H9 (cell line): ENCODE data around the gene RAP1GAP2. TPM values are rescaled to one million over a fixed set of nuclear protein-coding genes. Genes with fewer than 3 reads are reported as not detected.

Experiments used
- DNase-seq: peaks from one replicate; pipeline ENCODE4 v3.0.0-alpha.2; 2017
- H2AFZ ChIP-seq: one replicate; pipeline ENCODE4 v1.6.1; 2013; ENCODE audit warnings: mild to moderate bottlenecking, low read length, control low read depth, moderate library complexity
- H2AK5ac ChIP-seq: 2 replicates; pipeline ENCODE4 v1.6.1; 2013; ENCODE audit warnings: low read length, control low read depth, mixed read lengths; ENCODE audit not compliant: insufficient read length
- H2BK120ac ChIP-seq: one replicate; pipeline ENCODE4 v1.6.1; 2013; ENCODE audit warnings: low read depth, mild to moderate bottlenecking, low read length, control low read depth, inconsistent platforms; ENCODE audit not compliant: poor library complexity, severe bottlenecking
- H2BK12ac ChIP-seq: 2 replicates; pipeline ENCODE4 v1.6.1; 2013; ENCODE audit warnings: low read length, control low read depth, mixed read lengths, low read depth; ENCODE audit not compliant: insufficient read length
- H2BK15ac ChIP-seq: 2 replicates; pipeline ENCODE4 v1.6.1; 2013; ENCODE audit warnings: low read depth, low read length, control low read depth
- H2BK20ac ChIP-seq: one replicate; pipeline ENCODE4 v1.6.1; 2013; ENCODE audit warnings: low read depth, mild to moderate bottlenecking, low read length, control low read depth, inconsistent platforms; ENCODE audit not compliant: poor library complexity, severe bottlenecking
- H2BK5ac ChIP-seq: 2 replicates; pipeline ENCODE4 v1.6.1; 2013; ENCODE audit warnings: low read length, control low read depth, mixed read lengths; ENCODE audit not compliant: insufficient read length
- H3K14ac ChIP-seq: 2 replicates; pipeline ENCODE4 v1.6.1; 2013; ENCODE audit warnings: low read length, control low read depth; ENCODE audit not compliant: insufficient read depth
- H3K18ac ChIP-seq: 2 replicates; pipeline ENCODE4 v1.6.1; 2013; ENCODE audit warnings: low read depth, mild to moderate bottlenecking, mixed read lengths, low read length, control low read depth; ENCODE audit not compliant: insufficient read length
- H3K23ac ChIP-seq: 2 replicates; pipeline ENCODE4 v1.6.1; 2013; ENCODE audit warnings: low read length, control low read depth, mixed read lengths, low read depth; ENCODE audit not compliant: insufficient read length
- H3K23me2 ChIP-seq: 2 replicates; pipeline ENCODE4 v1.6.1; 2013; ENCODE audit warnings: low read depth, mild to moderate bottlenecking, mixed read lengths, low read length, control low read depth; ENCODE audit not compliant: insufficient read length, poor library complexity, severe bottlenecking
- H3K27ac ChIP-seq: 2 replicates; pipeline ENCODE4 v1.5.1; 2013; ENCODE audit warnings: low read length, control low read depth, mixed read lengths, low read depth; ENCODE audit not compliant: insufficient read length
- H3K27me3 ChIP-seq: 2 replicates; pipeline ENCODE4 v1.6.1; 2013; ENCODE audit warnings: low read length, control low read depth, inconsistent platforms; ENCODE audit not compliant: insufficient read depth
- H3K4ac ChIP-seq: 2 replicates; pipeline ENCODE4 v1.6.1; 2013; ENCODE audit warnings: low read depth, mild to moderate bottlenecking, control low read depth, inconsistent platforms, low read length, moderate library complexity
- H3K4me1 ChIP-seq: 2 replicates; pipeline ENCODE4 v1.6.1; 2013; ENCODE audit warnings: low read length, control low read depth, inconsistent platforms; ENCODE audit not compliant: insufficient read depth
- H3K4me2 ChIP-seq: 2 replicates; pipeline ENCODE4 v1.6.1; 2013; ENCODE audit warnings: low read length, control low read depth, mixed read lengths; ENCODE audit not compliant: insufficient read length, insufficient read depth
- H3K56ac ChIP-seq: 2 replicates; pipeline ENCODE4 v1.6.1; 2013; ENCODE audit warnings: low read depth, mild to moderate bottlenecking, mixed read lengths, low read length, control low read depth; ENCODE audit not compliant: insufficient read length
- H3K79me1 ChIP-seq: 2 replicates; pipeline ENCODE4 v1.6.1; 2013; ENCODE audit warnings: low read depth, mild to moderate bottlenecking, moderate library complexity, low read length, control low read depth, inconsistent platforms; ENCODE audit not compliant: insufficient read depth, poor library complexity, severe bottlenecking
- H3K79me2 ChIP-seq: 2 replicates; pipeline ENCODE4 v1.6.1; 2013; ENCODE audit warnings: low read length, control low read depth, inconsistent platforms; ENCODE audit not compliant: insufficient read depth
- H3K9ac ChIP-seq: 2 replicates; pipeline ENCODE4 v1.6.1; 2013; ENCODE audit warnings: low read length, control low read depth, mixed read lengths; ENCODE audit not compliant: insufficient read length; ENCODE audit errors: extremely low read depth
- H3K9me3 ChIP-seq: one replicate; pipeline ENCODE4 v1.6.1; 2013; ENCODE audit warnings: low read depth, low read length, inconsistent platforms; ENCODE audit not compliant: control insufficient read depth
- H3T11ph ChIP-seq: one replicate; pipeline ENCODE4 v1.6.1; 2013; ENCODE audit warnings: mild to moderate bottlenecking, low read length, control low read depth, inconsistent platforms
- H4K20me1 ChIP-seq: one replicate; pipeline ENCODE4 v1.6.1; 2013; ENCODE audit not compliant: control insufficient read depth, insufficient read length, insufficient read depth
- H4K5ac ChIP-seq: 2 replicates; pipeline ENCODE4 v1.6.1; 2013; ENCODE audit warnings: low read depth, mild to moderate bottlenecking, mixed read lengths, low read length, control low read depth; ENCODE audit not compliant: insufficient read length
- H4K8ac ChIP-seq: replicated peaks from 2 replicates; pipeline ENCODE4 v1.6.1; 2013; ENCODE audit warnings: low read length, control low read depth, mixed read lengths, low read depth; ENCODE audit not compliant: insufficient read length
- H4K91ac ChIP-seq: 2 replicates; pipeline ENCODE4 v1.6.1; 2013; ENCODE audit warnings: low read depth, mild to moderate bottlenecking, moderate library complexity, mixed read lengths, low read length, control low read depth; ENCODE audit not compliant: insufficient read length
- H3K27ac Mint-ChIP-seq, 3 experiments: 2 replicates in 2 of 3; 3 replicates in 1 of 3; pipeline ENCODE4 v1.8.0; 2020 to 2021; ENCODE audit warnings: mixed read lengths in 3 of 3, mild to moderate bottlenecking in 1 of 3, moderate library complexity in 1 of 3
- H3K27me3 Mint-ChIP-seq: 2 replicates; pipeline ENCODE4 v1.8.0; 2021; ENCODE audit warnings: low read depth, mild to moderate bottlenecking, moderate library complexity, mixed read lengths
- H3K36me3 Mint-ChIP-seq, 3 experiments: 2 replicates in 2 of 3; 3 replicates in 1 of 3; pipeline ENCODE4 v1.8.0; 2020 to 2021; ENCODE audit warnings: low read depth in 3 of 3, mixed read lengths in 3 of 3; ENCODE audit not compliant: insufficient read depth in 1 of 3
- H3K4me1 Mint-ChIP-seq, 2 experiments: 2 replicates each; pipeline ENCODE4 v1.8.0; 2020; ENCODE audit warnings: mixed read lengths in 2 of 2
- H3K4me3 Mint-ChIP-seq, 2 experiments: 2 replicates in 1 of 2; 3 replicates in 1 of 2; pipeline ENCODE4 v1.8.0; 2020 to 2021; ENCODE audit warnings: mild to moderate bottlenecking in 2 of 2, mixed read lengths in 2 of 2, moderate library complexity in 1 of 2
- H3K9me3 Mint-ChIP-seq, 2 experiments: 2 replicates in 1 of 2; 3 replicates in 1 of 2; pipeline ENCODE4 v1.8.0; 2020; ENCODE audit warnings: mild to moderate bottlenecking in 2 of 2, mixed read lengths in 2 of 2, moderate library complexity in 1 of 2
- CTCF ChIP-seq: fragments of 200-600 bp; sonication (generic); conservative IDR thresholded peaks from 3 replicates; pipeline ENCODE4 v1.8.0; 2021; ENCODE audit warnings: antibody characterized with exemption, mild to moderate bottlenecking
- WGBS: extraction: QIAGEN DNeasy Blood & Tissue Kit; methylation state at CpG from one replicate; pipeline ENCODE4 v1.1.7; 2013; ENCODE audit warnings: missing lambda C conversion rate, low lambda C conversion rate, mixed read lengths; ENCODE audit not compliant: insufficient read length; ENCODE audit errors: extremely low coverage; 5-methylcytosine and 5-hydroxymethylcytosine counted together
- total RNA-seq: library from RNA; stranded (reverse); gene quantifications from 2 replicates; pipeline ENCODE4 v1.2.1, GENCODE V29; 2021

RAP1GAP2 gene
- total RNA-seq, 1 experiment from 2014 or later, result 33.8 TPM

GRCh38 chr17:2901582-2901981, 105.3 kb downstream of the RAP1GAP2 start:
- Histone ChIP-seq H3K9me3 (no peaks in the 10 kb centered on the region), H3K79me1 (peaks cover 6% of the 10 kb centered on the region), H3K4me2 (no peak overlapping the region), H2BK12ac (no peak overlapping the region), H3K27me3 (no peaks in the 10 kb centered on the region), H2BK5ac (no peak overlapping the region), H4K20me1 (no peaks in the 10 kb centered on the region), H3K18ac (no peak overlapping the region), H3K4me1 (peaks cover 5% of the 10 kb centered on the region; the same call in 1 of the 2 replicates), H3K14ac (no peak overlapping the region), H2AFZ (no peak overlapping the region), H3K4ac (no peak overlapping the region), H2BK120ac (no peak overlapping the region), H3T11ph (no peak overlapping the region), H3K23me2 (no peaks in the 10 kb centered on the region), H2BK20ac (no peak overlapping the region), H3K79me2 (no peaks in the 10 kb centered on the region; the same call in 1 of the 2 replicates), H2BK15ac (no peak overlapping the region), H3K9ac (no peak overlapping the region), H2AK5ac (no peak overlapping the region), H3K23ac (no peak overlapping the region), H3K56ac (no peak overlapping the region), H4K8ac (no peak overlapping the region), H4K5ac (no peak overlapping the region), H4K91ac (no peak overlapping the region), H3K27ac (no peak overlapping the region)
- Mint-ChIP-seq H3K4me1 (peaks cover 25 to 38% of the 10 kb centered on the region in 2 experiments), H3K36me3 (peaks cover 15 to 33% (median 16%) of the 10 kb centered on the region in 3 experiments), H3K27me3 (no peaks in the 10 kb centered on the region; the same call in 1 of the 2 replicates), H3K4me3 (no peak overlapping the region; a peak in 1 of 5 replicates), H3K9me3 (peaks cover under 1 to 3% of the 10 kb centered on the region in 2 experiments; a peak in 2 of 5 replicates), H3K27ac (no peak overlapping the region)
- no CpG with 5 or more reads among the region's 4 CpGs for WGBS
- DNase-seq, result no peak
- no peak for TF ChIP-seq CTCF
